Body of pancreas (tissue), 4 donors: ENCODE data around the gene ZNF780A. TPM values are rescaled to one million over a fixed set of nuclear protein-coding genes. Genes with fewer than 3 reads are reported as not detected.

Experiments used
- ATAC-seq: fragments of 150-250 bp; one replicate; pipeline ENCODE4 v1.9.1; 2016
- DNase-seq, 4 donors: peaks; one replicate each; pipeline ENCODE4 v3.0.0-alpha.2; 2019
- H3K27ac ChIP-seq, 4 donors: fragments of 200-600 bp; sonication (generic); 1 replicate in 3 of 4; 2 replicates in 1 of 4; pipeline versions ENCODE4 v1.5.1 to v1.6.1; 2016 to 2019; ENCODE audit warnings: mild to moderate bottlenecking in 1 of 4, mixed read lengths in 1 of 4, moderate library complexity in 1 of 4
- H3K27me3 ChIP-seq, 2 donors: fragments of 200-600 bp; sonication (generic); one replicate each; pipeline ENCODE4 v1.6.0; 2016; ENCODE audit warnings: mild to moderate bottlenecking in 1 of 2
- H3K36me3 ChIP-seq, 2 donors: fragments of 200-600 bp; sonication (generic); replicated peaks in 1 of 2; 2 replicates each; pipeline ENCODE4 v1.5.1; 2016; ENCODE audit warnings: low read depth in 2 of 2; ENCODE audit not compliant: insufficient read depth in 1 of 2
- H3K4me1 ChIP-seq: fragments of 200-600 bp; sonication (generic); one replicate; pipeline ENCODE4 v1.6.0; 2016
- H3K4me3 ChIP-seq, 2 donors: fragments of 200-600 bp; sonication (generic); 1 replicate in 1 of 2; 2 replicates in 1 of 2; pipeline ENCODE4 v1.5.1; 2016 to 2019
- H3K9me3 ChIP-seq, 3 donors: fragments of 200-600 bp; sonication (generic); 1 replicate in 2 of 3; 2 replicates in 1 of 3; pipeline ENCODE4 v1.5.1; 2016
- POLR2A ChIP-seq, 3 donors: fragments of 450-650 bp; IDR thresholded peaks; one replicate each; pipeline ENCODE4 v1.6.1; 2016; ENCODE audit warnings: antibody characterized with exemption in 3 of 3, mild to moderate bottlenecking in 2 of 3
- WGBS, 2 donors: methylation state at CpG; one replicate each; pipeline ENCODE4 v1.1.5; 2017; 5-methylcytosine and 5-hydroxymethylcytosine counted together
- intact Hi-C: fragments of 100-400 bp; cut with DNase I; formaldehyde crosslinking; loops from one replicate; pipeline ENCODE4 v1.15.1; 2023
- total RNA-seq, 2 donors: library from RNA; depleted of rRNA; stranded (reverse); fragments of >200 nt; gene quantifications; one replicate each; pipeline ENCODE4 v1.1.0, GENCODE V29; 2016
- TF ChIP-seq, protein P1 (sequence below), 7 experiments: fragments of 450-650 bp in 4 of 7; fragments of 200-600 bp in 3 of 7; sonication (generic) in 3 of 7; IDR thresholded peaks; one replicate each; pipeline ENCODE4 v1.5.1; 2016 to 2019; ENCODE audit warnings: antibody characterized with exemption in 7 of 7

ZNF780A gene
- total RNA-seq, 2 donors from 2014 or later = 3.3 to 18.9 TPM

- Histone ChIP-seq H3K27ac (no peak overlapping the region), H3K9me3 (peaks cover 0 to 23% (median 0%) of the 10 kb centered on the region in 3 donors), H3K4me1 (no peaks in the 10 kb centered on the region), H3K27me3 (no peaks in the 10 kb centered on the region), H3K4me3 (no peak overlapping the region), H3K36me3 (peaks cover 10% of the 10 kb centered on the region in 2 donors)
- ATAC-seq (no peak), DNase-seq (no peak)
- TF ChIP-seq POLR2A (IDR thresholded peaks at IDR 0.05) = no peak
- TF ChIP-seq, protein P1, sequence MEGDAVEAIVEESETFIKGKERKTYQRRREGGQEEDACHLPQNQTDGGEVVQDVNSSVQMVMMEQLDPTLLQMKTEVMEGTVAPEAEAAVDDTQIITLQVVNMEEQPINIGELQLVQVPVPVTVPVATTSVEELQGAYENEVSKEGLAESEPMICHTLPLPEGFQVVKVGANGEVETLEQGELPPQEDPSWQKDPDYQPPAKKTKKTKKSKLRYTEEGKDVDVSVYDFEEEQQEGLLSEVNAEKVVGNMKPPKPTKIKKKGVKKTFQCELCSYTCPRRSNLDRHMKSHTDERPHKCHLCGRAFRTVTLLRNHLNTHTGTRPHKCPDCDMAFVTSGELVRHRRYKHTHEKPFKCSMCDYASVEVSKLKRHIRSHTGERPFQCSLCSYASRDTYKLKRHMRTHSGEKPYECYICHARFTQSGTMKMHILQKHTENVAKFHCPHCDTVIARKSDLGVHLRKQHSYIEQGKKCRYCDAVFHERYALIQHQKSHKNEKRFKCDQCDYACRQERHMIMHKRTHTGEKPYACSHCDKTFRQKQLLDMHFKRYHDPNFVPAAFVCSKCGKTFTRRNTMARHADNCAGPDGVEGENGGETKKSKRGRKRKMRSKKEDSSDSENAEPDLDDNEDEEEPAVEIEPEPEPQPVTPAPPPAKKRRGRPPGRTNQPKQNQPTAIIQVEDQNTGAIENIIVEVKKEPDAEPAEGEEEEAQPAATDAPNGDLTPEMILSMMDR (IDR thresholded peaks at IDR 0.05) = no peak
- WGBS, 2 donors = 95 to 100% methylated on average over 1 of the region's 1 CpG
- intact Hi-C loops = no loop called here
Measured at GRCh38 chr19:40070058-40070457, 20.7 kb downstream of the ZNF780A start.

DNA sequence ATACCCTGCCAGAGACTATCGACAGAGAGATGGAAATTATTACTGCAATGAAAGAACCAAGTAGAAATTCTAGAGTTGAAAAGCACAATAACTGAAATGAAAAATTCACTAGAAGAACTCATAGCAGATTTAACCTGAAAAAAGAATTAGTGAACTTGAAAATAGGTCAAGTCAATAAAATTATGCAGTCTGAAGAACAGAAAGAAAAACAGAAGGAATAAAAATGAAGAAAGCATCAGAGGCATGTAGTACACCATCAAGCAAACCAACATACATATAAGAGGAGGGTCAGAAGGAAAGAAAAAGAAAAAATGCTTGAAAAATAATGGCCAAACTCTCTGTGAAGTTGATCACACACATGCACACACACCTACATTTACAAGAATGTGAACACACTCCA lies 31.1 kb downstream of the ZNF780A start:
- TF ChIP-seq, protein P1 (IDR thresholded peaks at IDR 0.05) = no peak
- no peak for TF ChIP-seq POLR2A (IDR thresholded peaks at IDR 0.05)
- Histone ChIP-seq H3K36me3 (no peaks in the 10 kb centered on the region), H3K9me3 (no peaks in the 10 kb centered on the region), H3K27me3 (no peaks in the 10 kb centered on the region), H3K27ac (no peak overlapping the region), H3K4me1 (peaks cover 10% of the 10 kb centered on the region), H3K4me3 (no peak overlapping the region)
- WGBS, 2 donors = 86 to 96% methylated on average over 1 of the region's 1 CpG
- DNase-seq = no peak
- ATAC-seq = no peak
- intact Hi-C loops = no loop called here

DNA sequence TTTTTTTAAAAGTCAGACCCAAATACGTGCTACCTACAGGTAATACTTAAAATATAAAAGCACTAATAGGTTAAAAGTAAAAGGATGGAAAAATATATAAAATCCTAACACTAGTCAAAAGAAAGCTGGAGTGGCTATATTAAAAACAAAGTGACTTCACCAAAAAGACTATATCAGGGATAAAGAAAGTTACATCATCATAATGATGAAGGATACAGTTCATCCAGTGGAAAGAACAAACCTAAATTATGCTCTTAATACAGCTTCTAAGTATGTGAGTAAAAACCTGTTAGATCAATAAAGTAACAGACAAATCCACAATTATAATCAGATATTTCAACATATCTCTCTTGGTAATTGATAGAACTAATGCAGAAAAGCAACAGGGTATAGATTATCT lies 33.6 kb downstream of the ZNF780A start:
- Histone ChIP-seq H3K27me3 (no peaks in the 10 kb centered on the region), H3K4me3 (no peak overlapping the region), H3K36me3 (no peaks in the 10 kb centered on the region), H3K27ac (no peak overlapping the region), H3K9me3 (no peaks in the 10 kb centered on the region), H3K4me1 (peaks cover 10% of the 10 kb centered on the region)
- DNase-seq (no peak), ATAC-seq (no peak)
- whole genome bisulfite sequencing, 2 donors = 68 to 70% methylated on average over 1 of the region's 1 CpG
- intact Hi-C loops = no loop called here
- TF ChIP-seq POLR2A (IDR thresholded peaks at IDR 0.05) = no peak
- TF ChIP-seq, protein P1 (IDR thresholded peaks at IDR 0.05) = no peak

GRCh38 chr19:40056505-40056904 lies 34.2 kb downstream of the ZNF780A start:
- Histone ChIP-seq H3K27ac (peak overlapping the region in 3 of 4 donors; percentile 9 to 64 (median 59)), H3K9me3 (no peaks in the 10 kb centered on the region), H3K4me1 (peaks cover 10% of the 10 kb centered on the region), H3K4me3 (peak overlapping the region; percentile 40 to 77), H3K27me3 (no peaks in the 10 kb centered on the region), H3K36me3 (no peaks in the 10 kb centered on the region)
- TF ChIP-seq, protein P1 (IDR thresholded peaks at IDR 0.05) = no peak
- TF ChIP-seq POLR2A (IDR thresholded peaks at IDR 0.05) = no peak
- DNase-seq (no peak), ATAC-seq (no peak)
- WGBS, 2 donors = 2% methylated on average over 7 of the region's 7 CpGs
- intact Hi-C loops = no loop called here

DNA sequence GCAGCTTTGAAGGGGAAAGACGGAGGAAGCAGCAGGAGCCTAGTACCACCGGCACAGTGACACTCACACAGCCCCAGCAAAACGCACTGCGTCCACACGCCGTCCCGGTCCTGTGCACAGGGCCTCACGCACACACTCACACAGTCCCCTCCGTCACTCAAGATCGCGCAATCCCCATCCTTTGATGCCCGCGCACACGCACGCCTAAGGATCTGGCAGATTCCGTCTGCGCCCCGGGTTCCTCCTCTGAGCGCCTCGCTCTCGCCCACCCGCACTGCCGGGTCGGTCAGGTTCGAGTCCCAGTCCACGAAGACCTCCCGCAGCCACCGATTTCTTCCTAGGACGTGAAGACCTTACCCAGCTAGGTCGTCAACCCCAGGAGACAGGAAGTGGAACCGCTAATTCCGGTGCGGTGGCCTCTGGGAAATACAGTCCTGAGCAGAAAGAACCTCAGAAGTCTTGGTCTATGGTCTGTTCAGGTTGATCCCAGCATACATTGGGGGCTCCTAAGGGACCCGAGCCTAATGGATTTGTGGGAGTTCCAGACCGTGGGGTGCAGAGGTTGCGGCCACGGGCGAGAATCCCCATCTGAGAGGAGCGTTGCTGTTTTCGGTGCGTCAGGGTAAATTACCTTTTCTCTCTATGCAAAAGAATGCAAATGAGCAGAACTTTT lies 34.8 kb downstream of the ZNF780A start, which contains the start of gene ZNF780B:
Gene ZNF780B (minus strand): TSS at position 400 of the 673 bp plus-strand sequence. CDS start 5,899 bp downstream, outside the sequence.
- no peaks in the 10 kb centered on the region for H3K27me3 ChIP-seq
- intact Hi-C loops = no loop called here
- H3K4me3 ChIP-seq = peak within 1 kb of the TSS; percentile 40 to 77
- peak; percentile 67 for ATAC-seq
- H3K4me1 ChIP-seq = peaks cover 10% of the 10 kb centered on the region
- DNase-seq = peak; percentile 50 to 83 (median 54)
- no peaks in the 10 kb centered on the region for H3K36me3 ChIP-seq
- 0 to 1% methylated on average over 36 to 41 of the region's 41 CpGs for WGBS, 2 donors
- H3K9me3 ChIP-seq = no peaks in the 10 kb centered on the region
- TF ChIP-seq, protein P1 (IDR thresholded peaks at IDR 0.05) = no peak
- peak in 2 of 3 donors; percentile 34 to 37 for TF ChIP-seq POLR2A (IDR thresholded peaks at IDR 0.05)
- H3K27ac ChIP-seq = peak within 1 kb of the TSS in 3 of 4 donors; percentile 9 to 64 (median 59)
